HEK293 (cell line): ENCODE data around the gene TAF15.

Experiments used
- ZNF837 ChIP-seq: fragments of 450-650 bp; formaldehyde crosslinking; IDR thresholded peaks from 2 replicates; pipeline ENCODE4 v1.5.1; 2016; ENCODE audit warnings: missing biosample characterization, missing genetic modification characterization
- TF ChIP-seq, protein P1 (sequence below): fragments of 450-650 bp; formaldehyde crosslinking; IDR thresholded peaks from 2 replicates; pipeline ENCODE4 v1.5.1; 2016; ENCODE audit warnings: missing biosample characterization, missing genetic modification characterization

DNA sequence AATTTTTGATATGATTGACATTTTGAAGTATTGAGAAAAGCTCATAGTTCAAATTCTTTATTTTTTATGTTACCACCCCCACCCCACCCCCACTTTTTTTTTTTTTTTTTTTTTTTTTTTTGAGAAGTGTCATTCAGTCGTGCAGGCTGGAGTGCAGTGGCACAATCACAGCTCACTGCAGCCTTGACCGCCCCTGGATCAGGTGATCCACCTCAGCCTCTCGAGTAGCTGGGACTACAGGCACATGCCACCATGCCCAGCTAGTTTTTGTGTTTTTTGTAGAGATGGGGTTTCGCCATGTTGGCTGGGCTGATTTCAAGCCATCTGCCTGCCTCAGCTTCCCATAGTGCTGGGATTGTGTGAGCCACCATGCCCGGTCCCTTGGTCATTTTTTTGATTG is 7.4 kb downstream of the TAF15 start:
- TF ChIP-seq ZNF837 (tag by site-specific recombination) = no peak
- TF ChIP-seq, protein P1, sequence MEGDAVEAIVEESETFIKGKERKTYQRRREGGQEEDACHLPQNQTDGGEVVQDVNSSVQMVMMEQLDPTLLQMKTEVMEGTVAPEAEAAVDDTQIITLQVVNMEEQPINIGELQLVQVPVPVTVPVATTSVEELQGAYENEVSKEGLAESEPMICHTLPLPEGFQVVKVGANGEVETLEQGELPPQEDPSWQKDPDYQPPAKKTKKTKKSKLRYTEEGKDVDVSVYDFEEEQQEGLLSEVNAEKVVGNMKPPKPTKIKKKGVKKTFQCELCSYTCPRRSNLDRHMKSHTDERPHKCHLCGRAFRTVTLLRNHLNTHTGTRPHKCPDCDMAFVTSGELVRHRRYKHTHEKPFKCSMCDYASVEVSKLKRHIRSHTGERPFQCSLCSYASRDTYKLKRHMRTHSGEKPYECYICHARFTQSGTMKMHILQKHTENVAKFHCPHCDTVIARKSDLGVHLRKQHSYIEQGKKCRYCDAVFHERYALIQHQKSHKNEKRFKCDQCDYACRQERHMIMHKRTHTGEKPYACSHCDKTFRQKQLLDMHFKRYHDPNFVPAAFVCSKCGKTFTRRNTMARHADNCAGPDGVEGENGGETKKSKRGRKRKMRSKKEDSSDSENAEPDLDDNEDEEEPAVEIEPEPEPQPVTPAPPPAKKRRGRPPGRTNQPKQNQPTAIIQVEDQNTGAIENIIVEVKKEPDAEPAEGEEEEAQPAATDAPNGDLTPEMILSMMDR = no peak
